Body of pancreas (tissue), 4 donors: ENCODE data around the gene ZNF644.

Experiments used
- POLR2A ChIP-seq, 3 donors: fragments of 450-650 bp; IDR thresholded peaks; one replicate each; pipeline ENCODE4 v1.6.1; 2016; ENCODE audit warnings: antibody characterized with exemption in 3 of 3, mild to moderate bottlenecking in 2 of 3
- TF ChIP-seq, protein P1 (sequence below), 7 experiments: fragments of 450-650 bp in 4 of 7; fragments of 200-600 bp in 3 of 7; sonication (generic) in 3 of 7; IDR thresholded peaks; one replicate each; pipeline ENCODE4 v1.5.1; 2016 to 2019; ENCODE audit warnings: antibody characterized with exemption in 7 of 7

DNA sequence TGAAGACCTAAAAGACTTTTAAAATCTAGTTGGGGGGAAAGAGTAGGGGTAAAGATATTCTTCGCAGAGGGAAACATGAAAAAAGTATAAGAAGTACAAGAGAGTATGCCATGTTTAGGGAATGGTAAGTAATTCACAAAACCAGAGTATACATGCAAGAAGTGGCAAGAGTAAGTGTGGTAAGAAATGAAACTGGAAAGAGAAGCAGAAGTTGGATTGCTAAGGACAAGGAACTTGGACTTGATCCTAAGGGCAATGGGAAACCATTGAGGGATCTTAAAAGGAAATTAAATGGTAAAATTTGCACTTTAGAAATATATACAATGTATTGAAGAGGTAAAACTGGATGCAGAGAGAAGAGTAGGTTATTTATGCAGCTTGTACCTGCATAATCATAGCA is 9.2 kb upstream of the ZNF644 start:
- TF ChIP-seq, protein P1, sequence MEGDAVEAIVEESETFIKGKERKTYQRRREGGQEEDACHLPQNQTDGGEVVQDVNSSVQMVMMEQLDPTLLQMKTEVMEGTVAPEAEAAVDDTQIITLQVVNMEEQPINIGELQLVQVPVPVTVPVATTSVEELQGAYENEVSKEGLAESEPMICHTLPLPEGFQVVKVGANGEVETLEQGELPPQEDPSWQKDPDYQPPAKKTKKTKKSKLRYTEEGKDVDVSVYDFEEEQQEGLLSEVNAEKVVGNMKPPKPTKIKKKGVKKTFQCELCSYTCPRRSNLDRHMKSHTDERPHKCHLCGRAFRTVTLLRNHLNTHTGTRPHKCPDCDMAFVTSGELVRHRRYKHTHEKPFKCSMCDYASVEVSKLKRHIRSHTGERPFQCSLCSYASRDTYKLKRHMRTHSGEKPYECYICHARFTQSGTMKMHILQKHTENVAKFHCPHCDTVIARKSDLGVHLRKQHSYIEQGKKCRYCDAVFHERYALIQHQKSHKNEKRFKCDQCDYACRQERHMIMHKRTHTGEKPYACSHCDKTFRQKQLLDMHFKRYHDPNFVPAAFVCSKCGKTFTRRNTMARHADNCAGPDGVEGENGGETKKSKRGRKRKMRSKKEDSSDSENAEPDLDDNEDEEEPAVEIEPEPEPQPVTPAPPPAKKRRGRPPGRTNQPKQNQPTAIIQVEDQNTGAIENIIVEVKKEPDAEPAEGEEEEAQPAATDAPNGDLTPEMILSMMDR (IDR thresholded peaks at IDR 0.05) = no peak
- no peak for TF ChIP-seq POLR2A (IDR thresholded peaks at IDR 0.05)
